NT2/D1 (cell line): ENCODE data around the gene OGFR.

Experiments
- SUZ12 ChIP-seq: IDR thresholded peaks from 2 replicates; pipeline ENCODE4 v1.6.1; 2011; ENCODE audit not compliant: insufficient read length, insufficient read depth; ENCODE audit errors: extremely low read depth
- YY1 ChIP-seq: IDR thresholded peaks from 2 replicates; pipeline ENCODE4 v1.6.1; 2011; ENCODE audit not compliant: insufficient read length, insufficient read depth
- ZNF274 ChIP-seq: IDR thresholded peaks from 2 replicates; pipeline ENCODE4 v1.6.1; 2011; ENCODE audit warnings: mild to moderate bottlenecking, low read depth, low read length

DNA sequence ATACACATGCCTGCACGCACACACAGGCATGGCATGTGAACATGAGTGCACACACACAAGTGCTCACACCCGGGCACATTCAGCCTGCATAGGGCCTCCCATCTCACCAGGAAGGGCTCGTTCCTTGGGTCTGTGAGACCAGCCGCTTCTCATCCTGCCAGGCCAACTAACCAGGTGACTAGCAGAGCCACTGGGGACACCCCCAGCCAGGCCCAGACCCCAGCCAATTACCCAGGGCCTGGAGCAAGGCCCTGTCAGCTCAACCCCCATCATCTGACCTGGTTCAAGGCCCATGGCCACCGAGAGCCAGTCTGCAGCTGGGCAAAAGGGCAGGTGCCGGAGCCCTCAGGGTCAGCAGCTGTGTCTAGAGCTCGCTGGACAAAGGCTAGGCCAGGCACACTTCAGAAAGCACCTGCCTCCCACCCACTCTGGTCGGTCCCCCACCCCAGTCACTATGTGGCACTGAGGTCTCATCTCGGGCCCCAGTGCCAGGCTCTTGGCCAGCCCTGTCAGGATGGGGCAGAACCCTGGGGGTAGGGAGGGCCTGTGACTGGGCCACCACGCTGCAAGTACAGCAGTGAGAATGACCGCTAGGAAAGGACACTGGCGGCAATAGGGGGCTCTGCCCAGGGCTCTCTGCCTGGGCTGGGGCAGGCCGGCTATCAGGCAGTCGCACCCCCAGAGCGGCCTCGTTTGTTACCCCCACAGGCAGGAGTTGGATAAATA lies 35.1 kb upstream of the OGFR start:
- TF ChIP-seq YY1 (no peak), ZNF274 (no peak), SUZ12 (no peak)
